Endothelial cell of umbilical vein (primary cell): ENCODE data around the gene SLC39A8. TPM values are rescaled to one million over a fixed set of nuclear protein-coding genes. Genes with fewer than 3 reads are reported as not detected.

Source experiments
- BruUV-seq: library from RNA; stranded (reverse); fragments of 400-500 nt; replicated peaks from 2 replicates; lab custom pipeline; 2021; lab: Mats Ljungman, UMichigan
- CTCF ChIA-PET: fragments of 300-600, 350-600 bp; sonication (Branson Sonifier 250); formaldehyde crosslinking; loops from one replicate; lab custom pipeline; 2021; ENCODE audit warnings: antibody characterized with exemption, inconsistent platforms; lab: Charles Lee
- POLR2A ChIA-PET: fragments of 300-600, 350-600 bp; sonication (Branson Sonifier 250); formaldehyde crosslinking; loops from one replicate; lab custom pipeline; 2021; ENCODE audit warnings: antibody characterized with exemption, inconsistent platforms; lab: Charles Lee
- DNase-seq: peaks from one replicate; pipeline ENCODE4 v3.0.0-alpha.2; 2011; ENCODE audit warnings: low read depth, low spot score
- FAIRE-seq: peaks from 2 replicates; lab custom pipeline; 2011; peaks lifted over from hg19 to GRCh38; lab: Jason Lieb, UNC
- H2AFZ ChIP-seq: 2 replicates; pipeline ENCODE4 v1.6.0; 2012; ENCODE audit warnings: low read depth, low read length, control low read depth, inconsistent platforms
- H3K27ac ChIP-seq: 2 replicates; pipeline ENCODE4 v1.5.1; 2011; ENCODE audit warnings: low read depth, mild to moderate bottlenecking, control low read depth, low read length, moderate library complexity; ENCODE audit not compliant: insufficient read depth
- H3K27me3 ChIP-seq, 2 experiments: 2 replicates each; pipeline versions ENCODE4 v1.6.0 to v1.6.1; 2011; ENCODE audit warnings: low read length in 2 of 2, mixed read lengths in 1 of 2; ENCODE audit not compliant: control insufficient read depth in 2 of 2, insufficient read depth in 2 of 2
- H3K36me3 ChIP-seq, 2 experiments: 2 replicates in 1 of 2; 3 replicates in 1 of 2; pipeline ENCODE4 v1.5.1; 2011; ENCODE audit warnings: low read length in 2 of 2, mild to moderate bottlenecking in 1 of 2, moderate library complexity in 1 of 2; ENCODE audit not compliant: control insufficient read depth in 2 of 2, insufficient read depth in 2 of 2; ENCODE audit errors: extremely low read depth in 1 of 2
- H3K4me1 ChIP-seq: 3 replicates; pipeline ENCODE4 v1.5.1; 2011; ENCODE audit warnings: mild to moderate bottlenecking, low read length; ENCODE audit not compliant: control insufficient read depth, insufficient read depth; ENCODE audit errors: extremely low read depth
- H3K4me2 ChIP-seq: 2 replicates; pipeline ENCODE4 v1.6.1; 2011; ENCODE audit warnings: low read length, control low read depth, mixed read lengths; ENCODE audit not compliant: insufficient read depth
- H3K4me3 ChIP-seq, 3 experiments: fragments of 200-600 bp in 1 of 3; sonication (generic), shearing (Covaris generic) in 1 of 3; replicated peaks in 1 of 3; 2 replicates each; pipeline ENCODE4 v1.5.1; 2011 to 2016; ENCODE audit warnings: control low read depth in 3 of 3, low read length in 3 of 3, mild to moderate bottlenecking in 2 of 3, inconsistent platforms in 1 of 3, low read depth in 1 of 3, moderate library complexity in 1 of 3; ENCODE audit not compliant: insufficient read depth in 1 of 3
- H3K79me2 ChIP-seq: 2 replicates; pipeline ENCODE4 v1.6.0; 2012; ENCODE audit warnings: low read length, inconsistent platforms; ENCODE audit not compliant: control insufficient read depth, insufficient read depth
- H3K9ac ChIP-seq: replicated peaks from 2 replicates; pipeline ENCODE3; 2011; ENCODE audit warnings: low read length, control low read depth; ENCODE audit not compliant: insufficient read depth; ENCODE audit errors: extremely low read depth
- H3K9me1 ChIP-seq: replicated peaks from 3 replicates; pipeline ENCODE4 v1.6.0; 2011; ENCODE audit warnings: mild to moderate bottlenecking, low read length; ENCODE audit not compliant: control insufficient read depth, insufficient read depth; ENCODE audit errors: extremely low read depth
- H3K9me3 ChIP-seq: replicated peaks from 2 replicates; pipeline ENCODE4 v1.5.1; 2012; ENCODE audit warnings: low read length, inconsistent platforms; ENCODE audit not compliant: control insufficient read depth, insufficient read depth
- H4K20me1 ChIP-seq: replicated peaks from 2 replicates; pipeline ENCODE3; 2011; ENCODE audit warnings: mild to moderate bottlenecking, low read length; ENCODE audit not compliant: control insufficient read depth, insufficient read depth; ENCODE audit errors: extremely low read depth
- EZH2 ChIP-seq: IDR thresholded peaks from 2 replicates; pipeline ENCODE4 v1.6.1; 2012; ENCODE audit warnings: borderline replicate concordance, low read depth, mild to moderate bottlenecking, moderate library complexity, low read length, inconsistent platforms; ENCODE audit not compliant: severe bottlenecking
- FOS ChIP-seq: IDR thresholded peaks from 2 replicates; pipeline ENCODE4 v1.6.1; 2011; ENCODE audit warnings: mild to moderate bottlenecking, low read length, moderate library complexity, borderline replicate concordance; ENCODE audit not compliant: insufficient read depth
- GATA2 ChIP-seq: IDR thresholded peaks from 2 replicates; pipeline ENCODE4 v1.7.0; 2011; ENCODE audit warnings: low read depth, mild to moderate bottlenecking, moderate library complexity, mixed read lengths, low read length; ENCODE audit not compliant: insufficient read length, insufficient read depth
- JUN ChIP-seq: IDR thresholded peaks from 2 replicates; pipeline ENCODE4 v1.6.1; 2011; ENCODE audit warnings: borderline replicate concordance, low read depth; ENCODE audit not compliant: insufficient read length, insufficient read depth
- MYC ChIP-seq: IDR thresholded peaks from one replicate; pipeline ENCODE4 v1.6.1; 2011; ENCODE audit warnings: mild to moderate bottlenecking, low read depth, low read length
- POLR2A ChIP-seq: IDR thresholded peaks from 2 replicates; pipeline ENCODE4 v1.6.1; 2012; ENCODE audit warnings: low read depth, mild to moderate bottlenecking, control low read depth, low read length
- POLR2AphosphoS5 ChIP-seq: IDR thresholded peaks from 2 replicates; pipeline ENCODE4 v1.6.1; 2012; ENCODE audit warnings: low read depth, mild to moderate bottlenecking, control low read depth, low read length, moderate library complexity; ENCODE audit not compliant: insufficient read depth
- dilution Hi-C: fragments of 300-500 bp; cut with MboI; formaldehyde crosslinking; loops from one replicate; pipeline ENCODE4 v1.15.0; 2019; ENCODE audit warnings: low sequenced_read_pairs; ENCODE audit not compliant: extremely low pct_ligation_motif_present
- intact Hi-C: fragments of 100-400 bp; cut with micrococcal nuclease; formaldehyde crosslinking; loops from one replicate; pipeline ENCODE4 v1.10.0; 2022
- polyA plus RNA-seq, 4 experiments: library from polyadenylated mRNA; depleted of rRNA in 3 of 4; stranded (reverse) in 3 of 4; unstranded in 1 of 4; fragments of >200 nt; gene quantifications; 2 replicates each; pipeline versions ENCODE4 v1.2.1 to v1.2.3, GENCODE V29; 2011 to 2012; ENCODE audit warnings: missing spikeins in 1 of 4
- total RNA-seq: library from RNA; stranded (reverse); gene quantifications from 2 replicates; pipeline ENCODE4 v1.2.3, GENCODE V29; 2021
- TF ChIP-seq, protein P1 (sequence below), 2 donors: IDR thresholded peaks; 1 replicate in 1 of 2; 2 replicates in 1 of 2; pipeline ENCODE4 v1.5.1; 2011; ENCODE audit warnings: low read length in 2 of 2, mild to moderate bottlenecking in 2 of 2, moderate library complexity in 2 of 2, control low read depth in 1 of 2, inconsistent platforms in 1 of 2, low read depth in 1 of 2; ENCODE audit not compliant: insufficient read depth in 1 of 2; ENCODE audit errors: extremely low read depth in 1 of 2
- TF ChIP-seq, protein P2 (sequence below): IDR thresholded peaks from 2 replicates; pipeline ENCODE4 v1.6.1; 2011; ENCODE audit not compliant: insufficient read depth, insufficient read length

Gene SLC39A8
- total and polyA plus RNA-seq, 2 donors (not counting 3 experiments of a cell fraction or from before 2014, with no cell fraction given) = 1.7 to 6.7 TPM

DNA sequence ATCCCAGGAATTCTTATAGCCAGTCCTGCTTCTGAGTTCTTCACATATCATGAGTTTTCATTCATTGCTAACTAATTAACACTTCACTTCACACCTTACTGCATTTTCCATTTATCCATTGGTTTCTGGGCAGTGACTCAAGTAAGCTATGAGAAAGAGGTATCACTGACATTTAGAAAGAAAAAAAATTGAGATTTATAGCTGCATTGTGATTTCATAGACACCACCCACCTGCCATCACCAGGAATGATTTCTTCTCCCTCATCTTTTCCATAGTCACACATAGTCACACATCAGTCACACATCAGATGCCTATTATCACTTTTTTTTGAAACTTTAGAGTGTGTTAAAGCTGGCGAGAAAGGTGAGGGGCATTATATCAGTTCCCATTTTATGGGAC is 121.8 kb downstream of the SLC39A8 start:
- dilution Hi-C loops (no loop called here), intact Hi-C loops (no loop called here)
- no peaks in the 10 kb centered on the region for H3K9me3 ChIP-seq
- H3K9me1 ChIP-seq = no peaks in the 10 kb centered on the region
- FAIRE-seq = no peak
- no peak overlapping the region for H3K4me2 ChIP-seq
- no peak overlapping the region for H2AFZ ChIP-seq
- H4K20me1 ChIP-seq = no peaks in the 10 kb centered on the region
- no peaks in the 10 kb centered on the region for H3K36me3 ChIP-seq
- no TSS peak for BruUV-seq
- no peak overlapping the region for H3K4me3 ChIP-seq
- no peaks in the 10 kb centered on the region for H3K27me3 ChIP-seq
- no peak overlapping the region for H3K27ac ChIP-seq
- H3K4me1 ChIP-seq = no peaks in the 10 kb centered on the region
- TF ChIP-seq GATA2 (no peak), POLR2AphosphoS5 (no peak), EZH2 (no peak), POLR2A (no peak), MYC (no peak), FOS (no peak), JUN (no peak)
- TF ChIP-seq, protein P1, sequence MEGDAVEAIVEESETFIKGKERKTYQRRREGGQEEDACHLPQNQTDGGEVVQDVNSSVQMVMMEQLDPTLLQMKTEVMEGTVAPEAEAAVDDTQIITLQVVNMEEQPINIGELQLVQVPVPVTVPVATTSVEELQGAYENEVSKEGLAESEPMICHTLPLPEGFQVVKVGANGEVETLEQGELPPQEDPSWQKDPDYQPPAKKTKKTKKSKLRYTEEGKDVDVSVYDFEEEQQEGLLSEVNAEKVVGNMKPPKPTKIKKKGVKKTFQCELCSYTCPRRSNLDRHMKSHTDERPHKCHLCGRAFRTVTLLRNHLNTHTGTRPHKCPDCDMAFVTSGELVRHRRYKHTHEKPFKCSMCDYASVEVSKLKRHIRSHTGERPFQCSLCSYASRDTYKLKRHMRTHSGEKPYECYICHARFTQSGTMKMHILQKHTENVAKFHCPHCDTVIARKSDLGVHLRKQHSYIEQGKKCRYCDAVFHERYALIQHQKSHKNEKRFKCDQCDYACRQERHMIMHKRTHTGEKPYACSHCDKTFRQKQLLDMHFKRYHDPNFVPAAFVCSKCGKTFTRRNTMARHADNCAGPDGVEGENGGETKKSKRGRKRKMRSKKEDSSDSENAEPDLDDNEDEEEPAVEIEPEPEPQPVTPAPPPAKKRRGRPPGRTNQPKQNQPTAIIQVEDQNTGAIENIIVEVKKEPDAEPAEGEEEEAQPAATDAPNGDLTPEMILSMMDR (IDR thresholded peaks at IDR 0.05; ENCODE audit: extremely low read depth in 1 of 2, insufficient read depth in 1 of 2, low read depth in 1 of 2, low read length in 2 of 2) = no peak
- TF ChIP-seq, protein P2, sequence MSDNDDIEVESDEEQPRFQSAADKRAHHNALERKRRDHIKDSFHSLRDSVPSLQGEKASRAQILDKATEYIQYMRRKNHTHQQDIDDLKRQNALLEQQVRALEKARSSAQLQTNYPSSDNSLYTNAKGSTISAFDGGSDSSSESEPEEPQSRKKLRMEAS = no peak
- ChIA-PET CTCF (interaction anchor here (0.6 to 1.2 kb wide), 2 partner anchors 28 to 207 kb away, joined by 3 read pairs; no protein-coding TSS in a partner anchor), POLR2A (no interaction called here)
- no peak overlapping the region for H3K9ac ChIP-seq
- no peaks in the 10 kb centered on the region for H3K79me2 ChIP-seq
- DNase-seq = no peak
